GM19324 (cell line): ENCODE data around the gene ADAMTS5.

ENCODE experiments used
- ATAC-seq: cut with Tn5 transposase; IDR thresholded peaks from one replicate; pipeline ENCODE4 v1.9.1; 2021; ENCODE audit warnings: mild to moderate bottlenecking, moderate library complexity; ENCODE audit not compliant: unreplicated experiment, low FRiP score

The ADAMTS5 gene

GRCh38 chr21:26892151-26892550 is 74.7 kb downstream of the ADAMTS5 start:
- ATAC-seq: no peak

- no peak for ATAC-seq
These were observed 78.0 kb downstream of the ADAMTS5 start for GRCh38 chr21:26888931-26889330.

- ATAC-seq: no peak
These were observed 78.6 kb downstream of the ADAMTS5 start for GRCh38 chr21:26888256-26888655.

GRCh38 chr21:26887251-26887650 is 79.6 kb downstream of the ADAMTS5 start:
- no peak for ATAC-seq

- ATAC-seq: no peak
These were observed 82.5 kb downstream of the ADAMTS5 start for GRCh38 chr21:26884436-26884835.

- no peak for ATAC-seq
These were observed 83.1 kb downstream of the ADAMTS5 start for GRCh38 chr21:26883768-26884167.

GRCh38 chr21:26881504-26882228 is 85.2 kb downstream of the ADAMTS5 start:
- no peak for ATAC-seq

GRCh38 chr21:26877018-26877417 is 89.9 kb downstream of the ADAMTS5 start:
- no peak for ATAC-seq

- no peak for ATAC-seq
These were observed 92.5 kb downstream of the ADAMTS5 start for GRCh38 chr21:26874347-26874746.
